ENCODE results near the gene CEP120.

DNA sequence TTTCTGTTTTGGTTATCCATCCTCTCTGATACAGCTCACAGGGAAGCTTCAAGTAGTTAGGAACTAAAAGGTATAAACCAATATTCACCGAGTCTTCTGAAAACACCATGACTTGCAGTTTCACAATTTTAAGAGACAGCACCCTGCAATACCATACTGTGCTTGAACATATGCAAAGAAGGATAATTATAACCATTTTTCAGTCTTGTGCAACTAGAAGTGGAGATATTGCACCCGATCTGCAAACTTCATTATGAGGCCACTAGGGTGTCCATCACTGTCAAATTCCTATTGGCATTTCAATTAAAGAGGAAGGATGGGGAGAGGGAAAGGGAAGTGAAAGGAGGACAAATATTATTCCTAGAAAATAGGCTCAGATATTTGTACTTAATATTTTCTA, 32.4 kb upstream of the CEP120 start:
- TF ChIP-seq, protein P1, sequence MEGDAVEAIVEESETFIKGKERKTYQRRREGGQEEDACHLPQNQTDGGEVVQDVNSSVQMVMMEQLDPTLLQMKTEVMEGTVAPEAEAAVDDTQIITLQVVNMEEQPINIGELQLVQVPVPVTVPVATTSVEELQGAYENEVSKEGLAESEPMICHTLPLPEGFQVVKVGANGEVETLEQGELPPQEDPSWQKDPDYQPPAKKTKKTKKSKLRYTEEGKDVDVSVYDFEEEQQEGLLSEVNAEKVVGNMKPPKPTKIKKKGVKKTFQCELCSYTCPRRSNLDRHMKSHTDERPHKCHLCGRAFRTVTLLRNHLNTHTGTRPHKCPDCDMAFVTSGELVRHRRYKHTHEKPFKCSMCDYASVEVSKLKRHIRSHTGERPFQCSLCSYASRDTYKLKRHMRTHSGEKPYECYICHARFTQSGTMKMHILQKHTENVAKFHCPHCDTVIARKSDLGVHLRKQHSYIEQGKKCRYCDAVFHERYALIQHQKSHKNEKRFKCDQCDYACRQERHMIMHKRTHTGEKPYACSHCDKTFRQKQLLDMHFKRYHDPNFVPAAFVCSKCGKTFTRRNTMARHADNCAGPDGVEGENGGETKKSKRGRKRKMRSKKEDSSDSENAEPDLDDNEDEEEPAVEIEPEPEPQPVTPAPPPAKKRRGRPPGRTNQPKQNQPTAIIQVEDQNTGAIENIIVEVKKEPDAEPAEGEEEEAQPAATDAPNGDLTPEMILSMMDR (IDR thresholded peaks at IDR 0.05) = no peak
- no peak for TF ChIP-seq POLR2AphosphoS5 (IDR thresholded peaks at IDR 0.05)
- no peak for TF ChIP-seq POLR2A (IDR thresholded peaks at IDR 0.05)
- no peak for TF ChIP-seq EP300 (IDR thresholded peaks at IDR 0.05)
